ENCODE data around the gene ZC3H4. TPM values are rescaled to one million over a fixed set of nuclear protein-coding genes. Genes with fewer than 3 reads are reported as not detected.

The ZC3H4 gene
- total and polyA plus RNA-seq, 9 of the 15 experiments (the other 6 are each of a cell fraction or from before 2014, with no cell fraction given), result 2.2 to 75.6 (median 18.3) TPM

DNA sequence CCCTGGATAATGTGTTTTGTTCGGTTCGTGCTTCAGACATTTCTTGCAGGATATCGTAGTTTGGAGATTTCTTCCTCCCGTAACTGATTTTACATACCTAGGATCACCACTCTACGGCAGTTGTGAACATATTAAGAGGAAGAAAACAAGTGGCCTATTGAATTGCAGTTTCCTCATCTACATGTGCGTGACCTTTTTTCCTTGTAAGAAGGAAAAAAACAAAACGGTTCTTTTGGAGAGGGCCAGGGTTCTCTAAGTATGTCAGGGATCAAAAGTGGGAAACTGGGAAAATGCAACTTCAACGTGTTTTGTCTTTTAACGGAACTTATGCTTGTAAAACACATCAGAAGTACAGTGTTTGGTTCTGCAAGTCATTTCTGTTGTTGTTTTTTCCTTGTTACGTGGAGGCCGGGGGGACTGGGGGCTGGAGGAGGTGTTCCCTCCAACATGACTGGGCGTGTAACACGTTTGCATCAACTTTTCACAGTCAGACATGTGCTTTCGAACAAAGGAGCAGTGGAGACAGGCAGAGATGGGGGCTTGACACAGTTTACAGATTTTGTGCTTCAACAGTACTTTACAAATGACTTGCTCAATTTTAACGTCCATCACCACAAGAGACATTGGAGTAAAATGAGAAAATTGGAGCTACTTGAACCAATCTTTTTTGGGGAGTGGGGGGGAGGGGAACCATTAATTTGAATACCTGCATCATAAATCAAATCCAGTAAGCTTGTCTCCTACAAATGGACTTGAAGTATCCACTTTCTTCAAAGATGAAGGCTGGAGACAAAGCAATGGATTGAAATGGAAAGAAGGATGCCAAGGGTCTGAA lies 3.8 kb downstream of the ZC3H4 start (continued):
- TF ChIP-seq CHD7 (IDR thresholded peaks at IDR 0.05; ENCODE audit: low read depth, low read length) (no peak), SMAD2 (IDR thresholded peaks at IDR 0.05; ENCODE audit: low read depth, low read length) (no peak), ATF4 (CRISPR knock-in tag; IDR thresholded peaks at IDR 0.05) (peak; percentile 70), HDAC3 (IDR thresholded peaks at IDR 0.05; ENCODE audit: borderline replicate concordance, partially characterized antibody) (peak; percentile 64), MEIS2 (IDR thresholded peaks at IDR 0.05; ENCODE audit: partially characterized antibody) (peak; percentile 89), ETS2 (tag; IDR thresholded peaks at IDR 0.05; ENCODE audit: borderline replicate concordance, poor library complexity, severe bottlenecking) (no peak), IRF9 (tag; IDR thresholded peaks at IDR 0.05) (0 out of 2 replicates have a peak, but pooled peaks have one; percentile 20), ATF7 (IDR thresholded peaks at IDR 0.05) (peak; percentile 57), EWSR1 (IDR thresholded peaks at IDR 0.05; ENCODE audit: borderline replicate concordance, low read depth, partially characterized antibody) (no peak), ZBTB17 (CRISPR knock-in tag; IDR thresholded peaks at IDR 0.05) (peak; percentile 20; the same call in 1 of the 2 replicates)
- TF ChIP-seq, protein P1, sequence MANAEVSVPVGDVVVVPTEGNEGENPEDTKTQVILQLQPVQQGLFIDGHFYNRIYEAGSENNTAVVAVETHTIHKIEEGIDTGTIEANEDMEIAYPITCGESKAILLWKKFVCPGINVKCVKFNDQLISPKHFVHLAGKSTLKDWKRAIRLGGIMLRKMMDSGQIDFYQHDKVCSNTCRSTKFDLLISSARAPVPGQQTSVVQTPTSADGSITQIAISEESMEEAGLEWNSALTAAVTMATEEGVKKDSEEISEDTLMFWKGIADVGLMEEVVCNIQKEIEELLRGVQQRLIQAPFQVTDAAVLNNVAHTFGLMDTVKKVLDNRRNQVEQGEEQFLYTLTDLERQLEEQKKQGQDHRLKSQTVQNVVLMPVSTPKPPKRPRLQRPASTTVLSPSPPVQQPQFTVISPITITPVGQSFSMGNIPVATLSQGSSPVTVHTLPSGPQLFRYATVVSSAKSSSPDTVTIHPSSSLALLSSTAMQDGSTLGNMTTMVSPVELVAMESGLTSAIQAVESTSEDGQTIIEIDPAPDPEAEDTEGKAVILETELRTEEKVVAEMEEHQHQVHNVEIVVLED (CRISPR knock-in tag; IDR thresholded peaks at IDR 0.05), result no peak; the same call in 1 of the 2 replicates
